HEK293 (cell line): ENCODE results near the gene OST4.

Experiments used
- CTCF ChIP-seq: fragments of 450-650 bp; formaldehyde crosslinking; IDR thresholded peaks from 2 replicates; pipeline ENCODE4 v1.5.1; 2016; ENCODE audit warnings: missing biosample characterization, missing genetic modification characterization
- REST ChIP-seq: fragments of 450-650 bp; formaldehyde crosslinking; IDR thresholded peaks from 2 replicates; pipeline ENCODE4 v1.5.1; 2016; ENCODE audit warnings: missing biosample characterization, missing genetic modification characterization
- SETDB1 ChIP-seq: IDR thresholded peaks from one replicate; pipeline ENCODE4 v1.6.1; 2017; ENCODE audit warnings: mild to moderate bottlenecking, low read length, moderate library complexity, mixed read lengths; ENCODE audit not compliant: insufficient read length
- SP2 ChIP-seq: fragments of 450-650 bp; formaldehyde crosslinking; IDR thresholded peaks from 2 replicates; pipeline ENCODE4 v1.5.1; 2016; ENCODE audit warnings: missing biosample characterization, missing genetic modification characterization
- ZEB2 ChIP-seq: fragments of 450-650 bp; formaldehyde crosslinking; IDR thresholded peaks from 2 replicates; pipeline ENCODE4 v1.5.1; 2016; ENCODE audit warnings: missing biosample characterization, missing genetic modification characterization
- ZNF202 ChIP-seq: fragments of 450-650 bp; formaldehyde crosslinking; IDR thresholded peaks from 2 replicates; pipeline ENCODE4 v1.5.1; 2016; ENCODE audit warnings: missing biosample characterization, missing genetic modification characterization, borderline replicate concordance
- ZNF48 ChIP-seq: fragments of 450-650 bp; formaldehyde crosslinking; IDR thresholded peaks from 2 replicates; pipeline ENCODE4 v1.5.1; 2016; ENCODE audit warnings: missing biosample characterization, missing genetic modification characterization
- ZNF549 ChIP-seq: fragments of 450-650 bp; IDR thresholded peaks from 2 replicates; pipeline ENCODE4 v1.5.1; 2018; ENCODE audit warnings: missing biosample characterization, missing genetic modification characterization, mild to moderate bottlenecking, inconsistent platforms, moderate library complexity
- ZNF747 ChIP-seq: fragments of 450-650 bp; formaldehyde crosslinking; IDR thresholded peaks from 2 replicates; pipeline ENCODE4 v1.5.1; 2016; ENCODE audit warnings: missing biosample characterization, missing genetic modification characterization
- ZSCAN5A ChIP-seq: fragments of 450-650 bp; formaldehyde crosslinking; IDR thresholded peaks from 2 replicates; pipeline ENCODE4 v1.5.1; 2016; ENCODE audit warnings: missing biosample characterization, missing genetic modification characterization

- TF ChIP-seq ZNF747 (no peak), ZEB2 (tag by site-specific recombination) (no peak), ZNF549 (tag by site-specific recombination) (no peak), SETDB1 (no peak), SP2 (tag by site-specific recombination) (no peak), CTCF (no peak), ZNF202 (no peak), ZNF48 (tag by site-specific recombination) (no peak), ZSCAN5A (tag by site-specific recombination) (no peak), REST (tag by site-specific recombination) (no peak)
These were observed 22.2 kb upstream of the OST4 start for GRCh38 chr2:27093430-27094352.
